A549 (cell line): ENCODE data around the gene DLG4. TPM values are rescaled to one million over a fixed set of nuclear protein-coding genes. Genes with fewer than 3 reads are reported as not detected.

Source experiments
- ATAC-seq, 2 experiments: fragments of 200-7000 bp in 1 of 2; fragments of >200 bp in 1 of 2; cut with Nextera tagmentation in 1 of 2; cut with Tn5 transposase in 1 of 2; 3 replicates each; pipeline versions ENCODE4 v1.8.0 to v1.9.1; 2018 to 2020; ENCODE audit warnings: mild to moderate bottlenecking in 1 of 2, moderate library complexity in 1 of 2
- CTCF ChIA-PET: fragments of 300-600 bp; sonication (Branson Sonifier 250); formaldehyde crosslinking; extraction: SDS; loops from one replicate; lab custom pipeline; 2021; ENCODE audit warnings: antibody characterized with exemption, inconsistent platforms; lab: Yijun Ruan, JAX
- POLR2A ChIA-PET: fragments of 350-600 bp; formaldehyde crosslinking; extraction: SDS; loops from one replicate; lab custom pipeline; 2021; ENCODE audit warnings: antibody characterized with exemption, inconsistent platforms; lab: Yijun Ruan, JAX
- DNase-seq, 2 experiments: peaks; one replicate each; pipeline versions ENCODE4 v3.0.0 to v3.0.0-alpha.2; 2011 to 2016; ENCODE audit warnings: low read depth in 1 of 2, low spot score in 1 of 2
- FAIRE-seq: peaks from 2 replicates; lab custom pipeline; 2011; peaks lifted over from hg19 to GRCh38; lab: Jason Lieb, UNC
- H3K27ac ChIP-seq, 2 experiments: fragments of >200 bp; sonication (Bioruptor Twin); formaldehyde crosslinking; 3 replicates each; pipeline ENCODE4 v1.5.1; 2016 to 2017
- H3K4me1 ChIP-seq: fragments of >200 bp; sonication (Bioruptor Twin); formaldehyde crosslinking; 3 replicates; pipeline ENCODE4 v1.6.1; 2016
- H3K4me2 ChIP-seq: fragments of >200 bp; sonication (Bioruptor Twin); formaldehyde crosslinking; 3 replicates; pipeline ENCODE4 v1.6.1; 2016
- H3K4me3 ChIP-seq: fragments of >200 bp; sonication (Bioruptor Twin); formaldehyde crosslinking; 3 replicates; pipeline ENCODE4 v1.5.1; 2016
- H3K9me3 ChIP-seq: fragments of >200 bp; sonication (Bioruptor Twin); formaldehyde crosslinking; 3 replicates; pipeline ENCODE4 v1.6.1; 2016
- BCL3 ChIP-seq: fragments of >200 bp; sonication (Bioruptor Twin); formaldehyde crosslinking; IDR thresholded peaks from 3 replicates; pipeline ENCODE4 v1.6.1; 2016
- BHLHE40 ChIP-seq: IDR thresholded peaks from 2 replicates; pipeline ENCODE4 v1.6.1; 2012; ENCODE audit warnings: low read depth, low read length, inconsistent platforms
- CHD4 ChIP-seq: fragments of 200-600 bp; sonication (generic); IDR thresholded peaks from 2 replicates; pipeline ENCODE4 v1.6.1; 2016; ENCODE audit warnings: antibody characterized with exemption, mild to moderate bottlenecking, borderline replicate concordance
- FOSB ChIP-seq: fragments of 250-450 bp; sonication (Bioruptor Pico); IDR thresholded peaks from 2 replicates; pipeline ENCODE4 v1.5.0; 2020; ENCODE audit warnings: mild to moderate bottlenecking, moderate library complexity
- GATA3 ChIP-seq: IDR thresholded peaks from 2 replicates; pipeline ENCODE4 v1.6.1; 2012; ENCODE audit warnings: borderline replicate concordance
- HEYL ChIP-seq: fragments of 250-450 bp; sonication (Bioruptor Pico); IDR thresholded peaks from 2 replicates; pipeline ENCODE4 v1.8.0; 2021; ENCODE audit warnings: mild to moderate bottlenecking, moderate library complexity
- HOXA7 ChIP-seq: fragments of 250-450 bp; sonication (Bioruptor Pico); IDR thresholded peaks from 2 replicates; pipeline ENCODE4 v1.5.0; 2020; ENCODE audit warnings: mild to moderate bottlenecking, moderate library complexity
- HOXB13 ChIP-seq: fragments of 250-450 bp; sonication (Bioruptor Pico); IDR thresholded peaks from 2 replicates; pipeline ENCODE4 v1.5.0; 2020; ENCODE audit warnings: low read depth, mild to moderate bottlenecking, moderate library complexity
- JUNB ChIP-seq: fragments of >200 bp; sonication (Bioruptor Twin); formaldehyde crosslinking; IDR thresholded peaks from 2 replicates; pipeline ENCODE4 v1.6.1; 2016
- KDM1A ChIP-seq: fragments of 200-600 bp; sonication (generic); IDR thresholded peaks from 2 replicates; pipeline ENCODE4 v1.6.1; 2016; ENCODE audit warnings: low read depth, mild to moderate bottlenecking
- MAX ChIP-seq: IDR thresholded peaks from 2 replicates; pipeline ENCODE4 v1.6.1; 2012
- MYC ChIP-seq: IDR thresholded peaks from 2 replicates; pipeline ENCODE4 v1.6.1; 2012; ENCODE audit warnings: mild to moderate bottlenecking, inconsistent platforms, low read length, improper control_type of control experiment, borderline replicate concordance
- NR3C1 ChIP-seq: fragments of >200 bp; sonication (Bioruptor Twin); formaldehyde crosslinking; IDR thresholded peaks from 3 replicates; pipeline ENCODE4 v1.6.1; 2017
- PBX3 ChIP-seq: IDR thresholded peaks from 2 replicates; pipeline ENCODE4 v1.6.1; 2012
- POLR2A ChIP-seq: IDR thresholded peaks from 2 replicates; pipeline ENCODE4 v1.6.1; 2012; ENCODE audit warnings: mild to moderate bottlenecking, low read length
- RARB ChIP-seq: fragments of 250-450 bp; sonication (Bioruptor Pico); IDR thresholded peaks from 2 replicates; pipeline ENCODE4 v1.8.0; 2021; ENCODE audit warnings: mild to moderate bottlenecking, moderate library complexity
- RCOR1 ChIP-seq: fragments of 150-350 bp; IDR thresholded peaks from 2 replicates; pipeline ENCODE4 v1.6.1; 2014; ENCODE audit warnings: antibody characterized with exemption, low read length, low read depth
- SMC3 ChIP-seq: fragments of >200 bp; sonication (Bioruptor Twin); formaldehyde crosslinking; IDR thresholded peaks from 3 replicates; pipeline ENCODE4 v1.6.1; 2018; ENCODE audit warnings: inconsistent platforms
- SREBF2 ChIP-seq: fragments of 450-650 bp; IDR thresholded peaks from 2 replicates; pipeline ENCODE4 v1.6.1; 2014; ENCODE audit warnings: mild to moderate bottlenecking, moderate library complexity
- WGBS: methylation state at CpG from one replicate; pipeline ENCODE4 v1.1.6; 2017; ENCODE audit errors: missing lambda C conversion rate; 5-methylcytosine and 5-hydroxymethylcytosine counted together
- polyA plus RNA-seq, 4 experiments: library from polyadenylated mRNA; depleted of rRNA in 3 of 4; stranded (reverse); fragments of >200 nt; fragmentation: RNase III in 1 of 4; extraction: RNeasy Plus Mini Kit Qiagen cat#74134 plus additional on column Dnase treatment in 1 of 4; gene quantifications; 2 replicates in 3 of 4; 3 replicates in 1 of 4; pipeline ENCODE4 v1.2.3, GENCODE V29; 2011 to 2017
- TF ChIP-seq, protein P1 (sequence below): fragments of 200-600 bp; sonication (generic); IDR thresholded peaks from 2 replicates; pipeline ENCODE4 v1.6.1; 2016; ENCODE audit warnings: antibody characterized with exemption, mild to moderate bottlenecking, moderate library complexity
- TF ChIP-seq, protein P2 (sequence below): fragments of 450-650 bp; IDR thresholded peaks from 2 replicates; pipeline ENCODE4 v1.6.1; 2014; ENCODE audit warnings: antibody characterized with exemption
- TF ChIP-seq, protein P3 (sequence below): fragments of 250-450 bp; sonication (Bioruptor Pico); IDR thresholded peaks from 2 replicates; pipeline ENCODE4 v1.5.0; 2021; ENCODE audit warnings: mild to moderate bottlenecking, moderate library complexity, borderline replicate concordance

Gene DLG4
- polyA plus RNA-seq, 2 of the 4 experiments (the other 2 are of a cell fraction), result 8.3 to 21.3 TPM

DNA sequence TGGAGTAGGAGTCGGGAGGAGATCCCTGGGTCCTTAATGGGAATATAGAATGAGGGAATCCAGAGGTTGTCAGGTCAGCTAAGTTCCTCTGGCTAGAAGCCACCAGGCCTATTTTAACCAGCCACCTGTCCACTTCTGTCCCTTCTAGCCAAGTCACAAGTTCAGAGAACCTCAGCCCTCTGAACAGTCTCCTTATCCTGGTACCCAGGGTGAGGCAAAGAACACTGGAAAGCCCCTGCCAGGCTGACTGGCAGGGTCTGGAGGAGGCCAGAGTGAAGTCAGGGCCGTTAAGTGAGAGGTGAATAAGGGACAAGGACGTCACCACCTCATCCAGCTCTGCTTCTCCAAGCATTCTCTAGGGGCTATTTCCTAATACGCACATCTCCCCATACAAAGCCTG, 29.2 kb upstream of the DLG4 start:
- ChIA-PET CTCF (interaction anchor here (0.8 to 4.6 kb wide), 6 partner anchors 8 to 98 kb away, joined by 3 to 29 read pairs (median 4); partner anchors contain the start of gene SLC2A4), POLR2A (interaction anchor here (0.5 kb wide), 1 partner anchor 155 kb away, joined by 3 read pairs; the partner anchor contains the start of gene TMEM256)
- 84% methylated on average over 4 of the region's 4 CpGs for WGBS
- no peak for ATAC-seq
- no peak for DNase-seq
- Histone ChIP-seq H3K4me3 (no peak overlapping the region), H3K9me3 (no peaks in the 10 kb centered on the region), H3K4me1 (peaks cover 26% of the 10 kb centered on the region), H3K27ac (peak overlapping the region in 1 of 2 experiments; percentile 2; a peak in 1 of 6 replicates), H3K4me2 (peak overlapping the region; percentile 93)
- no peak for FAIRE-seq
- TF ChIP-seq RARB (no peak), MYC (no peak), GATA3 (no peak), PBX3 (no peak), HOXB13 (CRISPR knock-in tag) (no peak), FOSB (CRISPR knock-in tag) (no peak), BCL3 (no peak)
- TF ChIP-seq, protein P1, sequence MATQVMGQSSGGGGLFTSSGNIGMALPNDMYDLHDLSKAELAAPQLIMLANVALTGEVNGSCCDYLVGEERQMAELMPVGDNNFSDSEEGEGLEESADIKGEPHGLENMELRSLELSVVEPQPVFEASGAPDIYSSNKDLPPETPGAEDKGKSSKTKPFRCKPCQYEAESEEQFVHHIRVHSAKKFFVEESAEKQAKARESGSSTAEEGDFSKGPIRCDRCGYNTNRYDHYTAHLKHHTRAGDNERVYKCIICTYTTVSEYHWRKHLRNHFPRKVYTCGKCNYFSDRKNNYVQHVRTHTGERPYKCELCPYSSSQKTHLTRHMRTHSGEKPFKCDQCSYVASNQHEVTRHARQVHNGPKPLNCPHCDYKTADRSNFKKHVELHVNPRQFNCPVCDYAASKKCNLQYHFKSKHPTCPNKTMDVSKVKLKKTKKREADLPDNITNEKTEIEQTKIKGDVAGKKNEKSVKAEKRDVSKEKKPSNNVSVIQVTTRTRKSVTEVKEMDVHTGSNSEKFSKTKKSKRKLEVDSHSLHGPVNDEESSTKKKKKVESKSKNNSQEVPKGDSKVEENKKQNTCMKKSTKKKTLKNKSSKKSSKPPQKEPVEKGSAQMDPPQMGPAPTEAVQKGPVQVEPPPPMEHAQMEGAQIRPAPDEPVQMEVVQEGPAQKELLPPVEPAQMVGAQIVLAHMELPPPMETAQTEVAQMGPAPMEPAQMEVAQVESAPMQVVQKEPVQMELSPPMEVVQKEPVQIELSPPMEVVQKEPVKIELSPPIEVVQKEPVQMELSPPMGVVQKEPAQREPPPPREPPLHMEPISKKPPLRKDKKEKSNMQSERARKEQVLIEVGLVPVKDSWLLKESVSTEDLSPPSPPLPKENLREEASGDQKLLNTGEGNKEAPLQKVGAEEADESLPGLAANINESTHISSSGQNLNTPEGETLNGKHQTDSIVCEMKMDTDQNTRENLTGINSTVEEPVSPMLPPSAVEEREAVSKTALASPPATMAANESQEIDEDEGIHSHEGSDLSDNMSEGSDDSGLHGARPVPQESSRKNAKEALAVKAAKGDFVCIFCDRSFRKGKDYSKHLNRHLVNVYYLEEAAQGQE, result no peak

DNA sequence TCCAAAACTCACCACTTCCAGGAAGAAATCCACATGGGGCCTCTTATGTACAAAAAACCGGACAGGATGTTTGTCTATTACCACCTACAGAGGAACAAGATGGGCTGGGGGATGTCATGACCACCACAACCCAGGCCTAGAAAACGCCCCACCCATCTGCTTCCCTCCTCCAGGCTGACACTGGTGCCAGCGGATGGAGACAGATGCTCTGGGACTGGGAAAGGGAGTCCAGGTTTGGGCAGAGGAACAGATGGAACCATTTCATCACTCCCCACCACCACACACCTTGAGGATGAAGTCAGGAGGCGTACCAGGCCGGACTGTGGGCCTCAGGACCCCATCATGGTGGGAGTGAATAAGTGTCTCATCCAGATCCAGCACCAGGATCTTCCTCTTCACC, 27.1 kb upstream of the DLG4 start:
- POLR2A ChIA-PET, result no interaction called here
- WGBS, result 87% methylated on average over 5 of the region's 5 CpGs
- CTCF ChIA-PET, result interaction anchor here (1.0 to 7.5 kb wide), 3 partner anchors 10 to 50 kb away, joined by 3 to 66 read pairs (median 5); no protein-coding TSS in a partner anchor
- TF ChIP-seq POLR2A (no peak), BCL3 (no peak), RARB (no peak), SMC3 (no peak), SREBF2 (no peak), HOXA7 (CRISPR knock-in tag) (no peak), BHLHE40 (no peak), RCOR1 (no peak), HEYL (CRISPR knock-in tag) (no peak), NR3C1 (no peak), JUNB (no peak), MYC (no peak), KDM1A (no peak), CHD4 (no peak), MAX (no peak)
- TF ChIP-seq, protein P2, sequence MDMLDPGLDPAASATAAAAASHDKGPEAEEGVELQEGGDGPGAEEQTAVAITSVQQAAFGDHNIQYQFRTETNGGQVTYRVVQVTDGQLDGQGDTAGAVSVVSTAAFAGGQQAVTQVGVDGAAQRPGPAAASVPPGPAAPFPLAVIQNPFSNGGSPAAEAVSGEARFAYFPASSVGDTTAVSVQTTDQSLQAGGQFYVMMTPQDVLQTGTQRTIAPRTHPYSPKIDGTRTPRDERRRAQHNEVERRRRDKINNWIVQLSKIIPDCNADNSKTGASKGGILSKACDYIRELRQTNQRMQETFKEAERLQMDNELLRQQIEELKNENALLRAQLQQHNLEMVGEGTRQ, result no peak
- TF ChIP-seq, protein P3, sequence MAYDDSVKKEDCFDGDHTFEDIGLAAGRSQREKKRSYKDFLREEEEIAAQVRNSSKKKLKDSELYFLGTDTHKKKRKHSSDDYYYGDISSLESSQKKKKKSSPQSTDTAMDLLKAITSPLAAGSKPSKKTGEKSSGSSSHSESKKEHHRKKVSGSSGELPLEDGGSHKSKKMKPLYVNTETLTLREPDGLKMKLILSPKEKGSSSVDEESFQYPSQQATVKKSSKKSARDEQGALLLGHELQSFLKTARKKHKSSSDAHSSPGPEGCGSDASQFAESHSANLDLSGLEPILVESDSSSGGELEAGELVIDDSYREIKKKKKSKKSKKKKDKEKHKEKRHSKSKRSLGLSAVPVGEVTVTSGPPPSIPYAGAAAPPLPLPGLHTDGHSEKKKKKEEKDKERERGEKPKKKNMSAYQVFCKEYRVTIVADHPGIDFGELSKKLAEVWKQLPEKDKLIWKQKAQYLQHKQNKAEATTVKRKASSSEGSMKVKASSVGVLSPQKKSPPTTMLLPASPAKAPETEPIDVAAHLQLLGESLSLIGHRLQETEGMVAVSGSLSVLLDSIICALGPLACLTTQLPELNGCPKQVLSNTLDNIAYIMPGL (CRISPR knock-in tag), result no peak
- TF ChIP-seq, protein P1, result no peak
- ATAC-seq, result no peak
- H3K4me2 ChIP-seq, result no peak overlapping the region
- no peak for DNase-seq
- H3K9me3 ChIP-seq, result no peaks in the 10 kb centered on the region
- H3K4me1 ChIP-seq, result peaks cover 23% of the 10 kb centered on the region
- no peak overlapping the region for H3K27ac ChIP-seq
- no peak overlapping the region for H3K4me3 ChIP-seq
- FAIRE-seq, result no peak
